ENCODE measurements around the gene KRTAP5-5. TPM values are rescaled to one million over a fixed set of nuclear protein-coding genes. Genes with fewer than 3 reads are reported as not detected.

The KRTAP5-5 gene
- total RNA-seq, 1 experiment from 2014 or later, result not detected

DNA sequence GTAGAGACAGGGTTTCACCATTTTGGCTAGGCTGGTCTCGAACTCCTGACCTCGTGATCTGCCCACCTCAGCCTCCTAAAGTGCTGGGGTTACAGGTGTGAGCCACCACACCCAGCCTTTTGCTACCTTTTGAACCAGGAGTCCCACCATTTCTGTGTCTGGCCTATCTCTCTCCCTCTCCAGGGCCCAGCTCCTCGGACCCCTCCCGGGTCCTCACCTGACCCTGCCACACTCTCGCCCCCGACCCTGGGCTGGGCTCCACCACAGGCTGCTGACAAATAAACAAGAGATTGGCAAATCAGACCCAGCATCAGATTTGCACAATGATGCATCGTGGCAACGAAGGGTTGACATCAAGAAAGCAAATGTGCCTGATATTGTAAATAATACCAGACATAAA is 8.8 kb downstream of the KRTAP5-5 start:
- intact Hi-C loops (cut with micrococcal nuclease; ENCODE audit: unreplicated experiment), result no loop called here
- H3K27me3 ChIP-seq (ENCODE audit: control insufficient read depth, insufficient read depth, low read length), result peaks cover 3% of the 10 kb centered on the region
- DNase-seq (ENCODE audit: low read depth, low spot score), result no peak
- no TSS peak for BruUV-seq (replicated peaks)
- H3K27ac ChIP-seq (ENCODE audit: low read length), result no peak overlapping the region
- H3K36me3 ChIP-seq (ENCODE audit: control insufficient read depth, insufficient read depth, low read length), result no peaks in the 10 kb centered on the region
- H3K4me3 ChIP-seq (ENCODE audit: low read depth in 2 of 2, low read length in 2 of 2), result no peak overlapping the region
- in situ Hi-C loops (cut with HindIII; ENCODE audit: low pct_unique_long_range_greater_than_20kb, low sequenced_read_pairs), result no loop called here
- TF ChIP-seq, protein P1, sequence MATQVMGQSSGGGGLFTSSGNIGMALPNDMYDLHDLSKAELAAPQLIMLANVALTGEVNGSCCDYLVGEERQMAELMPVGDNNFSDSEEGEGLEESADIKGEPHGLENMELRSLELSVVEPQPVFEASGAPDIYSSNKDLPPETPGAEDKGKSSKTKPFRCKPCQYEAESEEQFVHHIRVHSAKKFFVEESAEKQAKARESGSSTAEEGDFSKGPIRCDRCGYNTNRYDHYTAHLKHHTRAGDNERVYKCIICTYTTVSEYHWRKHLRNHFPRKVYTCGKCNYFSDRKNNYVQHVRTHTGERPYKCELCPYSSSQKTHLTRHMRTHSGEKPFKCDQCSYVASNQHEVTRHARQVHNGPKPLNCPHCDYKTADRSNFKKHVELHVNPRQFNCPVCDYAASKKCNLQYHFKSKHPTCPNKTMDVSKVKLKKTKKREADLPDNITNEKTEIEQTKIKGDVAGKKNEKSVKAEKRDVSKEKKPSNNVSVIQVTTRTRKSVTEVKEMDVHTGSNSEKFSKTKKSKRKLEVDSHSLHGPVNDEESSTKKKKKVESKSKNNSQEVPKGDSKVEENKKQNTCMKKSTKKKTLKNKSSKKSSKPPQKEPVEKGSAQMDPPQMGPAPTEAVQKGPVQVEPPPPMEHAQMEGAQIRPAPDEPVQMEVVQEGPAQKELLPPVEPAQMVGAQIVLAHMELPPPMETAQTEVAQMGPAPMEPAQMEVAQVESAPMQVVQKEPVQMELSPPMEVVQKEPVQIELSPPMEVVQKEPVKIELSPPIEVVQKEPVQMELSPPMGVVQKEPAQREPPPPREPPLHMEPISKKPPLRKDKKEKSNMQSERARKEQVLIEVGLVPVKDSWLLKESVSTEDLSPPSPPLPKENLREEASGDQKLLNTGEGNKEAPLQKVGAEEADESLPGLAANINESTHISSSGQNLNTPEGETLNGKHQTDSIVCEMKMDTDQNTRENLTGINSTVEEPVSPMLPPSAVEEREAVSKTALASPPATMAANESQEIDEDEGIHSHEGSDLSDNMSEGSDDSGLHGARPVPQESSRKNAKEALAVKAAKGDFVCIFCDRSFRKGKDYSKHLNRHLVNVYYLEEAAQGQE (IDR thresholded peaks at IDR 0.05; ENCODE audit: insufficient read depth in 1 of 2, low read depth in 2 of 2, low read length in 1 of 2), result no peak
- TF ChIP-seq SIN3A (IDR thresholded peaks at IDR 0.05; ENCODE audit: borderline replicate concordance, insufficient read depth, low read depth, low read length) (no peak), POLR2AphosphoS5 (IDR thresholded peaks at IDR 0.05; ENCODE audit: low read depth, low read length) (no peak), TCF7L2 (IDR thresholded peaks at IDR 0.05; ENCODE audit: low read depth, low read length) (no peak)
- TF ChIP-seq, protein P2, sequence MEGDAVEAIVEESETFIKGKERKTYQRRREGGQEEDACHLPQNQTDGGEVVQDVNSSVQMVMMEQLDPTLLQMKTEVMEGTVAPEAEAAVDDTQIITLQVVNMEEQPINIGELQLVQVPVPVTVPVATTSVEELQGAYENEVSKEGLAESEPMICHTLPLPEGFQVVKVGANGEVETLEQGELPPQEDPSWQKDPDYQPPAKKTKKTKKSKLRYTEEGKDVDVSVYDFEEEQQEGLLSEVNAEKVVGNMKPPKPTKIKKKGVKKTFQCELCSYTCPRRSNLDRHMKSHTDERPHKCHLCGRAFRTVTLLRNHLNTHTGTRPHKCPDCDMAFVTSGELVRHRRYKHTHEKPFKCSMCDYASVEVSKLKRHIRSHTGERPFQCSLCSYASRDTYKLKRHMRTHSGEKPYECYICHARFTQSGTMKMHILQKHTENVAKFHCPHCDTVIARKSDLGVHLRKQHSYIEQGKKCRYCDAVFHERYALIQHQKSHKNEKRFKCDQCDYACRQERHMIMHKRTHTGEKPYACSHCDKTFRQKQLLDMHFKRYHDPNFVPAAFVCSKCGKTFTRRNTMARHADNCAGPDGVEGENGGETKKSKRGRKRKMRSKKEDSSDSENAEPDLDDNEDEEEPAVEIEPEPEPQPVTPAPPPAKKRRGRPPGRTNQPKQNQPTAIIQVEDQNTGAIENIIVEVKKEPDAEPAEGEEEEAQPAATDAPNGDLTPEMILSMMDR (IDR thresholded peaks at IDR 0.05), result no peak
- ChIA-PET CTCF (no interaction called here), POLR2A (no interaction called here)
- ATAC-seq, result no peak
- H3K9me3 ChIP-seq (ENCODE audit: control insufficient read depth, insufficient read depth, low read depth, low read length), result no peaks in the 10 kb centered on the region
- no peaks in the 10 kb centered on the region for H3K4me1 ChIP-seq (ENCODE audit: control insufficient read depth, insufficient read depth, low read length)

DNA sequence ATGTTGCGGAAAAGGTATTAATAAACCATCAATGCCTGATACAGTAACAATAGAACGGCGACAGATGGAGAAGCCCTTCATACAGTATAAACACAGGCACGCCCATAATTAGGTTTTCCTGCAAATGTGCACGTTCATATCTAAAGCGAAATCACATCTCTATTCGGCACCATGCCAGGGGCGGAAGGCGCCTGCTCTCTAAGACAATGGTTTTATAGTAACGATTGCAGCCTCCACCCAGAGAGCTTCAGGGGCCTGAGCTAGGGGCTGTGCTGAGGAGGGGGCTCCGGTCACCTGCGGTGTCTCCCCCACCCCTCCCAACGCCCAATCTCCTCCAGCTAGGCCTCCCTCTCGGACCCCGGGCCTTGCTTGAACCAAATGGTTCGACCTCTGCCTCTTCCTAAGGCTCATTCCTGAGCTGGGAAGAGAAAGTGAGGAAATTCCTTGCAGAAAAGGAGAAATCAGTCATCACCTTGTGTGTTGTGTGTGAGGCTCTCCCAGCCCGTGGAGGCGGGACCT is 9.6 kb downstream of the KRTAP5-5 start:
- no TSS peak for BruUV-seq (replicated peaks)
- no peak overlapping the region for H3K27ac ChIP-seq (ENCODE audit: low read length)

More for the DNA sequence above, 9.6 kb downstream of the KRTAP5-5 start:
- ChIA-PET CTCF (interaction anchor here (0.6 to 0.7 kb wide), 2 partner anchors 15 to 531 kb away, joined by 3 read pairs; no protein-coding TSS in a partner anchor), POLR2A (interaction anchor here (0.6 kb wide), 1 partner anchor 64 kb away, joined by 3 read pairs; no protein-coding TSS in a partner anchor)
- H3K9me3 ChIP-seq (ENCODE audit: control insufficient read depth, insufficient read depth, low read depth, low read length), result no peaks in the 10 kb centered on the region
- intact Hi-C loops (cut with micrococcal nuclease; ENCODE audit: unreplicated experiment) (no loop called here), in situ Hi-C loops (cut with HindIII; ENCODE audit: low pct_unique_long_range_greater_than_20kb, low sequenced_read_pairs) (no loop called here)
- H3K4me3 ChIP-seq (ENCODE audit: low read depth in 2 of 2, low read length in 2 of 2), result no peak overlapping the region
- no peak for ATAC-seq
- no peaks in the 10 kb centered on the region for H3K36me3 ChIP-seq (ENCODE audit: control insufficient read depth, insufficient read depth, low read length)
- TF ChIP-seq POLR2AphosphoS5 (IDR thresholded peaks at IDR 0.05; ENCODE audit: low read depth, low read length), result no peak
- TF ChIP-seq, protein P2 (IDR thresholded peaks at IDR 0.05), result no peak
- TF ChIP-seq, protein P1 (IDR thresholded peaks at IDR 0.05; ENCODE audit: insufficient read depth in 1 of 2, low read depth in 2 of 2, low read length in 1 of 2), result no peak
- H3K27me3 ChIP-seq (ENCODE audit: control insufficient read depth, insufficient read depth, low read length), result peaks cover 3% of the 10 kb centered on the region
- no peaks in the 10 kb centered on the region for H3K4me1 ChIP-seq (ENCODE audit: control insufficient read depth, insufficient read depth, low read length)
- DNase-seq (ENCODE audit: low read depth, low spot score), result no peak

Measured in Panc1 (cell line).